Measurements from ENCODE around the gene CYP39A1. TPM values are rescaled to one million over a fixed set of nuclear protein-coding genes. Genes with fewer than 3 reads are reported as not detected.

The CYP39A1 gene
- total RNA-seq, 4 donors from 2014 or later: 2.8 to 13.1 (median 5.4) TPM

DNA sequence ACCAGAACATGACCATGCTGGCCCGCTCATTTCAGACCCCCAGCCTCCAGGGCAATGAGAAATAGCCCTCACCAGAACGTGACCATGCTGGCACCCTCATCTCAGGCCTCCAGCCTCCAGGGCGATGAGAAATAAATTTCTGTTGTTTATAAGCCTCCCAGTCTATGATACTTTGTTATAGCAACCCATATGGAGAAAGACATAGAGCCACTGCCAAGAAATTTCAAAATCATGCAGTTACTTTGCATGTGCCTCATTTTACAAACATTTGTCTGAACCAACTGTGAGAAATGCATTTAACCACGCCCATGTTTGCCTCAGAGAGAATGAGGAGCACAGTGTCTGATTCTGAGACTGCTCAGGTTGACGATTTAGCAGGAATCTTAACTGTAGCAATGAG is 15.5 kb downstream of the CYP39A1 start:
- DNase-seq (ENCODE audit: low spot score): no peak
- peak; percentile 95 for ATAC-seq (ENCODE audit: low FRiP score)
- TF ChIP-seq, protein P1, sequence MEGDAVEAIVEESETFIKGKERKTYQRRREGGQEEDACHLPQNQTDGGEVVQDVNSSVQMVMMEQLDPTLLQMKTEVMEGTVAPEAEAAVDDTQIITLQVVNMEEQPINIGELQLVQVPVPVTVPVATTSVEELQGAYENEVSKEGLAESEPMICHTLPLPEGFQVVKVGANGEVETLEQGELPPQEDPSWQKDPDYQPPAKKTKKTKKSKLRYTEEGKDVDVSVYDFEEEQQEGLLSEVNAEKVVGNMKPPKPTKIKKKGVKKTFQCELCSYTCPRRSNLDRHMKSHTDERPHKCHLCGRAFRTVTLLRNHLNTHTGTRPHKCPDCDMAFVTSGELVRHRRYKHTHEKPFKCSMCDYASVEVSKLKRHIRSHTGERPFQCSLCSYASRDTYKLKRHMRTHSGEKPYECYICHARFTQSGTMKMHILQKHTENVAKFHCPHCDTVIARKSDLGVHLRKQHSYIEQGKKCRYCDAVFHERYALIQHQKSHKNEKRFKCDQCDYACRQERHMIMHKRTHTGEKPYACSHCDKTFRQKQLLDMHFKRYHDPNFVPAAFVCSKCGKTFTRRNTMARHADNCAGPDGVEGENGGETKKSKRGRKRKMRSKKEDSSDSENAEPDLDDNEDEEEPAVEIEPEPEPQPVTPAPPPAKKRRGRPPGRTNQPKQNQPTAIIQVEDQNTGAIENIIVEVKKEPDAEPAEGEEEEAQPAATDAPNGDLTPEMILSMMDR (IDR thresholded peaks at IDR 0.05): no peak

DNA sequence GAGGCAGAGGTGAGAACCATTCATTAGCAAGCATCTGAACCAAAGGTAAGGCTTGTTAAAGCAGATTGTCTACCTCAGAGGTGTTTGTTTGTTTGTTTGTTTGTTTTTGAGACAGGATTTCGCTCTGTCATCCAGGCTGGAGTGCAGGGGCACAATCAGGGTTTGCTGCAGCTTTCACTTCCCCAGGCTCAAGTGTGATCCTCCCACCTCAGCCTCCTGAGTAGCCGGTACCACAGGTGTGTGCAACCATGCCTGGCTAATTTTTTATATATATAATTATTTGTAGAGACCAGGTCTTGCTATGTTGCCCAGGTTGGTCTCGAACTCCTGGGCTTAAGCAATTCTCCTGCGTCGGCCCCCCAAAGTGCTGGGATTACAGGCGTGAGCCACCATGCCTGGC is 17.2 kb downstream of the CYP39A1 start:
- TF ChIP-seq, protein P1 (IDR thresholded peaks at IDR 0.05): no peak
- DNase-seq (ENCODE audit: low spot score) (no peak), ATAC-seq (ENCODE audit: low FRiP score) (no peak)

DNA sequence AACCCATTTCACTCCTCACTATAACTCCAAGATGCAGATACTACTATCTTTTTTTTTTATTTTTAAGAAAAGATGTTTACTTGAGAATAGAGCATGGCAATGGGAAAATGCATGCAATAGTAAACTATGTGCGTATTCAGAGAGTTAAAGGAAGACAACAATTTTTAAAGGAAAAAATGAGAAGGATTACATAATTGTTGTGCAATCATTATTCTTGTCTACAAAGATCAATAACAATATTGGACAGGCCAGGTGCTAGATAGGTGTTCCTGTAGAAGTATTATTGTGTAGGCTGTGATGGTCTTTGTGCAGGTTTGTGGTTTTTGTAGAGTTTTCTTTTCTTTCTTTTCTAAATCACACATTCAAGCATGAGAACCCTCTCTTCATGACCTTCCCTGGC is 20.6 kb downstream of the CYP39A1 start:
- ATAC-seq (ENCODE audit: low FRiP score): no peak
- TF ChIP-seq, protein P1 (IDR thresholded peaks at IDR 0.05): no peak
- no peak for DNase-seq (ENCODE audit: low spot score)

DNA sequence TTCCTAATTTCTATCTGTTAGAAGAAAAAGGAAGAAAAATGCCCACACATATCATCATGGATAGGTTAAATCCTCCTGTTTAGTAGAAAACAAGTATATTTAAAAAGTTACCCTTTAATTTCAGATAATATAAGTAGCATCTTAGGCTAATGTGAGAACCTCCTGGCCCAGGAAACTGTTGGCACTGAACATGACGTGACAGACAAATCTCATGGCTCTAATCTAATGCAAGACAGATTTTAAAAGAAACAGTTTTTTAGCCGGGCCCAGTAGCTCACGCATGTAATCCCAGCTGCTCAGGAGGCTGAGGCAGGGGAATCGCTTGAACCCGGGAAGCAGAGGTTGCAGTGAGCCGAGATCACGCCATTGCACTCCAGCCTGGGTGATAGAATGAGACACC is 22.9 kb downstream of the CYP39A1 start:
- ATAC-seq (ENCODE audit: low FRiP score): no peak
- TF ChIP-seq, protein P1 (IDR thresholded peaks at IDR 0.05): no peak

DNA sequence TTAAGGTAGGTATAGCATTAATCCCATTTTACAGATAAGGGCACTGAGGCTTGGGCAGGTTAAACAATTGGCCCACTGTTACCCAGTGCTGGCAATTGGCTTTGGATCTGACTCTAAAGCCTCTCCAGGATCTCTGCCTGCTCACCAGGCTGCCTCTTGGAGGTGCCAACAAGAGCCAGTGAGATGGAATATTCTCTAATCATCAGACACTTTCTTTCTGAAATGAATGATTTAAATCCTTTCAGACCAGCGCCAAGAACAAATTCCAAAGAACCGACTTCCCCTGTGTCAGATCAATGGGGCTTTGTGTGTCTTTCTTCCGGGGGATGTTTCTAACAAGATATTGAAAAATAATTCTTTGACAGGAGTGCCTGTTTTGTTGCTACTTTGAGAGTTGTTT is 23.6 kb downstream of the CYP39A1 start:
- DNase-seq (ENCODE audit: low spot score) (no peak), ATAC-seq (ENCODE audit: low FRiP score) (no peak)
- TF ChIP-seq, protein P1 (IDR thresholded peaks at IDR 0.05): no peak

More for the DNA sequence above, 22.9 kb downstream of the CYP39A1 start:
- DNase-seq (ENCODE audit: low spot score): no peak

DNA sequence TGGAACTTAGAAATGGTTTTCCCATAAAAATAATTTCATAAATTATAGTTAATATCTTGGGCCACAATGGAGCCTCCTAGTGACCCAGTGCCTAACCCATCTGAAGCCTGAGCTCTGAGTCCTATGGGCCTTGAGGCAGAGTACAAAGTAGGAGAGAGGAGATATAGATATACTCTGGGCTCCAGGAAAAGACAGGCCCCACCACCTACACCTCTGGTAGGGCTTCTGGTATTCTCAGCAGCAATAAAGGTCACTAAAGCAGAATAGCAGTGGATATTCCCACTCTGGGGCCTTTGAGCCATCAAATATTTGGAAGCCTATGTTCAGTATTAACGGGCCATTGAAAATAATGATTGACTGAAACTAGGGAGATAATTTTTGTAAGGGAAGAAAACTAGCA is 24.1 kb downstream of the CYP39A1 start:
- TF ChIP-seq, protein P1 (IDR thresholded peaks at IDR 0.05): no peak
- no peak for DNase-seq (ENCODE audit: low spot score)
- no peak for ATAC-seq (ENCODE audit: low FRiP score)

DNA sequence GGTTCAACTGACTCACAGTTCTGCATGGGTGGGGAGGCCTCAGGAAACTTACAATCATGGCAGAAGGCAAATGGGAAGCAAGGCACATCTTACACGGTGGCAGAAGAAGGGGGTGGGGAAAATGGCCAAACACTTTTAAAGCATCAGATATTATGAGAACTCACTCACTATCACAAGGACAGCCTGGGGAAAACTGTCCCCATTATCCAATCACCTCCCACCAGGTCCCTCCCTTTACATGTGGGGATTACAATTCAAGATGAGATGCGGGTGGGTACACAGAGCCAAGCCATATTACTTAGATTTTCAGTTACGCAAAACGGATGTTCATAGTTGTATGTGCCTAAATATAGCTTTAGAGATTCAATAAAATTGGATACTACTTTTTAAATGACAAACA is 25.6 kb downstream of the CYP39A1 start:
- DNase-seq (ENCODE audit: low spot score) (no peak), ATAC-seq (ENCODE audit: low FRiP score) (no peak)
- TF ChIP-seq, protein P1 (IDR thresholded peaks at IDR 0.05): no peak
